IMR-90 (cell line): ENCODE results near the gene JMJD7. TPM values are rescaled to one million over a fixed set of nuclear protein-coding genes. Genes with fewer than 3 reads are reported as not detected.

Experiments used
- BHLHE40 ChIP-seq: fragments of 150-350 bp; IDR thresholded peaks from 2 replicates; pipeline ENCODE4 v1.6.1; 2016; ENCODE audit warnings: mild to moderate bottlenecking, low read depth, low read length
- RFX5 ChIP-seq: IDR thresholded peaks from 2 replicates; pipeline ENCODE4 v1.8.0; 2012; ENCODE audit warnings: low read depth, mild to moderate bottlenecking, low read length, moderate library complexity
- polyA plus RNA-seq, 3 experiments: library from polyadenylated mRNA; depleted of rRNA; stranded (reverse); fragments of >200 nt; gene quantifications; 2 replicates each; pipeline ENCODE4 v1.2.3, GENCODE V29; 2012; ENCODE audit warnings: low replicate concordance in 1 of 3
- total RNA-seq: library from RNA; depleted of rRNA; stranded (reverse); fragments of >200 nt; gene quantifications from 2 replicates; pipeline ENCODE4 v1.2.3, GENCODE V29; 2012
- TF ChIP-seq, protein P1 (sequence below): fragments of 150-350 bp; IDR thresholded peaks from 2 replicates; pipeline ENCODE4 v1.6.1; 2016; ENCODE audit warnings: low read depth, mild to moderate bottlenecking, low read length, moderate library complexity, borderline replicate concordance

The JMJD7 gene
- total and polyA plus RNA-seq, 2 of the 4 experiments (the other 2 are of a cell fraction): 5.0 to 6.3 TPM

DNA sequence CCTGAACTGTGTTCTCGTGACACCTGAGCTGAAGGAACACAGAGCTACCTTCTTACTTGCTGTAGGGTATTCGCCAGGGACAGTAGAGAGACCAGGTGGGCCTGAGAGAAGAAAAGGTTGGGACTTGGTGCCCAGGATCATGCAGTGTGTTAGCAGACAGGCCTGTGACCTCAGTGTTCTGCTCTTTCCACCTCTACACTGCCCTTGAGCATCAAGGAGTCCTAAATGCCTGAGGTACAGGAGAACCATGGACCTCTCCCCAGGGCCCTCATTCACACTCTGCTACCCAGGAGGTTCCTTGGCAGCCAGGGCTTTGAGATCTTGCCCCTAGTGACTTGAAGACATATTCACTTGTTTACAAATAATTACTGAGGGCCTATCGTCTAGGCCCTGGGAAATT, 22.2 kb upstream of the JMJD7 start (continued):
- TF ChIP-seq, protein P1, sequence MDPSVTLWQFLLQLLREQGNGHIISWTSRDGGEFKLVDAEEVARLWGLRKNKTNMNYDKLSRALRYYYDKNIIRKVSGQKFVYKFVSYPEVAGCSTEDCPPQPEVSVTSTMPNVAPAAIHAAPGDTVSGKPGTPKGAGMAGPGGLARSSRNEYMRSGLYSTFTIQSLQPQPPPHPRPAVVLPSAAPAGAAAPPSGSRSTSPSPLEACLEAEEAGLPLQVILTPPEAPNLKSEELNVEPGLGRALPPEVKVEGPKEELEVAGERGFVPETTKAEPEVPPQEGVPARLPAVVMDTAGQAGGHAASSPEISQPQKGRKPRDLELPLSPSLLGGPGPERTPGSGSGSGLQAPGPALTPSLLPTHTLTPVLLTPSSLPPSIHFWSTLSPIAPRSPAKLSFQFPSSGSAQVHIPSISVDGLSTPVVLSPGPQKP: no peak
- TF ChIP-seq RFX5: no peak
- no peak for TF ChIP-seq BHLHE40
